Progenitor cell of endocrine pancreas (in vitro differentiated cells): ENCODE data around the gene LYPD4. TPM values are rescaled to one million over a fixed set of nuclear protein-coding genes. Genes with fewer than 3 reads are reported as not detected.

Source experiments
- DNase-seq: peaks from one replicate; pipeline ENCODE4 v3.0.0; 2021; ENCODE audit warnings: low spot score; ENCODE audit not compliant: unreplicated experiment
- H3K27ac Mint-ChIP-seq: 2 replicates; pipeline ENCODE4 v1.8.0; 2021; ENCODE audit warnings: mild to moderate bottlenecking, moderate library complexity, mixed read lengths
- H3K27me3 Mint-ChIP-seq: 2 replicates; pipeline ENCODE4 v1.8.0; 2021; ENCODE audit warnings: mixed read lengths
- H3K36me3 Mint-ChIP-seq: 2 replicates; pipeline ENCODE4 v1.8.0; 2022; ENCODE audit warnings: mixed read lengths; ENCODE audit not compliant: insufficient read depth
- H3K4me1 Mint-ChIP-seq: 2 replicates; pipeline ENCODE4 v1.8.0; 2021; ENCODE audit warnings: low read depth, mixed read lengths
- H3K4me3 Mint-ChIP-seq: 2 replicates; pipeline ENCODE4 v1.8.0; 2021; ENCODE audit warnings: low read depth, mild to moderate bottlenecking, moderate library complexity, mixed read lengths
- H3K9me3 Mint-ChIP-seq: 2 replicates; pipeline ENCODE4 v1.8.0; 2021; ENCODE audit warnings: low read depth, mixed read lengths
- total RNA-seq: library from RNA; stranded (reverse); gene quantifications from 2 replicates; pipeline ENCODE4 v1.2.1, GENCODE V29; 2021
- TF ChIP-seq, protein P1 (sequence below): fragments of 200-600 bp; sonication (generic); IDR thresholded peaks from one replicate; pipeline ENCODE4 v1.5.0; 2021; ENCODE audit warnings: antibody characterized with exemption, mild to moderate bottlenecking; ENCODE audit not compliant: unreplicated experiment

The LYPD4 gene
- total RNA-seq, 1 donor from 2014 or later, result not detected

GRCh38 chr19:41837981-41838708, 6.3 kb downstream of the LYPD4 start:
- no peak for DNase-seq
- Mint-ChIP-seq H3K4me3 (no peak overlapping the region), H3K27me3 (peaks cover 32% of the 10 kb centered on the region), H3K27ac (no peak overlapping the region), H3K9me3 (no peaks in the 10 kb centered on the region), H3K36me3 (no peaks in the 10 kb centered on the region), H3K4me1 (no peaks in the 10 kb centered on the region)
- TF ChIP-seq, protein P1, sequence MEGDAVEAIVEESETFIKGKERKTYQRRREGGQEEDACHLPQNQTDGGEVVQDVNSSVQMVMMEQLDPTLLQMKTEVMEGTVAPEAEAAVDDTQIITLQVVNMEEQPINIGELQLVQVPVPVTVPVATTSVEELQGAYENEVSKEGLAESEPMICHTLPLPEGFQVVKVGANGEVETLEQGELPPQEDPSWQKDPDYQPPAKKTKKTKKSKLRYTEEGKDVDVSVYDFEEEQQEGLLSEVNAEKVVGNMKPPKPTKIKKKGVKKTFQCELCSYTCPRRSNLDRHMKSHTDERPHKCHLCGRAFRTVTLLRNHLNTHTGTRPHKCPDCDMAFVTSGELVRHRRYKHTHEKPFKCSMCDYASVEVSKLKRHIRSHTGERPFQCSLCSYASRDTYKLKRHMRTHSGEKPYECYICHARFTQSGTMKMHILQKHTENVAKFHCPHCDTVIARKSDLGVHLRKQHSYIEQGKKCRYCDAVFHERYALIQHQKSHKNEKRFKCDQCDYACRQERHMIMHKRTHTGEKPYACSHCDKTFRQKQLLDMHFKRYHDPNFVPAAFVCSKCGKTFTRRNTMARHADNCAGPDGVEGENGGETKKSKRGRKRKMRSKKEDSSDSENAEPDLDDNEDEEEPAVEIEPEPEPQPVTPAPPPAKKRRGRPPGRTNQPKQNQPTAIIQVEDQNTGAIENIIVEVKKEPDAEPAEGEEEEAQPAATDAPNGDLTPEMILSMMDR, result no peak

- H3K36me3 Mint-ChIP-seq, result no peaks in the 10 kb centered on the region
- no peak for DNase-seq
- TF ChIP-seq, protein P1, result peak; percentile 53
- H3K4me3 Mint-ChIP-seq, result no peak overlapping the region
- peak overlapping the region; percentile 41 for H3K27ac Mint-ChIP-seq
- H3K27me3 Mint-ChIP-seq, result peaks cover 21% of the 10 kb centered on the region
- no peaks in the 10 kb centered on the region for H3K4me1 Mint-ChIP-seq
- peaks cover 12% of the 10 kb centered on the region for H3K9me3 Mint-ChIP-seq
Observed at GRCh38 chr19:41821003-41821735, 23.3 kb downstream of the LYPD4 start.

- peaks cover 14% of the 10 kb centered on the region for H3K9me3 Mint-ChIP-seq
- no peak overlapping the region for H3K27ac Mint-ChIP-seq
- no peaks in the 10 kb centered on the region for H3K4me1 Mint-ChIP-seq
- TF ChIP-seq, protein P1, result no peak
- DNase-seq, result no peak
- no peaks in the 10 kb centered on the region for H3K36me3 Mint-ChIP-seq
- H3K27me3 Mint-ChIP-seq, result peaks cover 10% of the 10 kb centered on the region
- no peak overlapping the region for H3K4me3 Mint-ChIP-seq
Observed at GRCh38 chr19:41816761-41817160, 27.7 kb downstream of the LYPD4 start.

DNA sequence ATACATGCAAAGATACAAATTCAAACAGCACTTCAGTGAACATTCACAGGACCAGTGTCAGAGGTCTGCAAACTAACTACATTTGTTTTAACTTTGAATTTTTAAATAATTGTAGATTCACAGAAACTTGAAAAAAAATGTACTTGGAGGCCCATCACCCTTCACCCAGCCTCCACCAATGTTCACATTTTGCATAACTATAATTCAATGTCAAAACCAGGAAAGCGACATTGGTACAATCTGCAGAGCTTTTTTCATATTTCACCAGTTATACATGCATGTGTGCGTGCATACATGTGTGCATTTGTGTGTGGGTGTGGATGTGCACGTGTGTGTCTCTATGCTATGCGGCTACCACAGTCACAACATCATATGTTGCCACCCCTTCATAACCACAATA, 29.2 kb downstream of the LYPD4 start:
- H3K4me3 Mint-ChIP-seq, result no peak overlapping the region
- no peaks in the 10 kb centered on the region for H3K36me3 Mint-ChIP-seq
- peaks cover 14% of the 10 kb centered on the region for H3K9me3 Mint-ChIP-seq
- DNase-seq, result no peak
- no peak overlapping the region for H3K27ac Mint-ChIP-seq
- H3K4me1 Mint-ChIP-seq, result no peaks in the 10 kb centered on the region
- H3K27me3 Mint-ChIP-seq, result peaks cover 7% of the 10 kb centered on the region
- TF ChIP-seq, protein P1, result no peak

DNA sequence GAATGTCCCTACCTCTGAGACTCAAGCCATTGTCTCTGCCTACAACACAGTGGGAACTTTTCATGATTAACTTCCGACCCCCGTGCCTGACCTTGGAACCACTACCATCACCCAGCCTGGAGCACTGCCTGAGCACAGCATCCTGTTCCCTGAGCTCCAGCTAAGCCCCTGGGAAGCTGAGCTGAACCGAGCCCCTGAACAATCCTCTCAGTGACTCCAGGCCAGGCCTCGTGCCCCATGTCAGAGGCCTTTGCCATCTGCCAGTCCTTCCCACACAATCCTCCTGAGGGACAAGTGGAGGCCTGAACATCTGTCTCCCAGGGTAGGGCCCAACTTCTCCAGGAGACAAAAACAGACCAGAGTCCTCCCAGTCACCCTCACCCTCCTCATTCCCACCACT, 30.6 kb downstream of the LYPD4 start:
- Mint-ChIP-seq H3K27ac (no peak overlapping the region), H3K9me3 (peaks cover 14% of the 10 kb centered on the region), H3K4me1 (no peaks in the 10 kb centered on the region), H3K4me3 (no peak overlapping the region), H3K36me3 (no peaks in the 10 kb centered on the region), H3K27me3 (peaks cover 6% of the 10 kb centered on the region)
- DNase-seq, result no peak
- TF ChIP-seq, protein P1, result no peak
